Renal pelvis (tissue), 12 donors: ENCODE data around the gene ZNF418. TPM values are rescaled to one million over a fixed set of nuclear protein-coding genes. Genes with fewer than 3 reads are reported as not detected.
A peak's percentile ranks its signal among the peaks of the same experiment; 100 is the strongest.

Experiments
- DNase-seq: peaks from one replicate; pipeline ENCODE4 v3.0.0-alpha.2; 2013
- long read RNA-seq, 16 experiments: transcript quantifications; one replicate each; lab custom pipeline, GENCODE V29; 2026
- polyA plus RNA-seq, 3 donors: library from polyadenylated mRNA; unstranded; fragments of 120-200 nt; gene quantifications; one replicate each; pipeline ENCODE4 v1.2.1, GENCODE V29; 2013; ENCODE audit not compliant: insufficient read length in 3 of 3

ZNF418 gene
- 10 to 100 TPM; 20.2 to 40.1 (median 30.0) TPM for polyA plus RNA-seq
- long read RNA-seq, donor 1, partial matches to known transcripts: 0 of 2 reads
- long read RNA-seq, donor 1, other reads (novel, unspliced or antisense): 0 of 2 reads
- long read RNA-seq, donor 2, partial matches to known transcripts: 0 of 2 reads
- long read RNA-seq, donor 2, other reads (novel, unspliced or antisense): 0 of 2 reads
- long read RNA-seq, donor 3: 0 reads
- long read RNA-seq, donor 4: 0 reads
- long read RNA-seq, donor 5, partial matches to known transcripts: 0 of 1 reads
- long read RNA-seq, donor 5, other reads (novel, unspliced or antisense): 0 of 1 reads
- long read RNA-seq, donor 6, partial matches to known transcripts: 7 of 7 reads
- long read RNA-seq, donor 6, other reads (novel, unspliced or antisense): 0 of 7 reads
- long read RNA-seq, donor 7, partial matches to known transcripts: 0 of 2 reads
- long read RNA-seq, donor 7, other reads (novel, unspliced or antisense): 0 of 2 reads
- long read RNA-seq, donor 8: 0 reads
- long read RNA-seq, donor 9, partial matches to known transcripts: 0 of 1 reads
- long read RNA-seq, donor 9, other reads (novel, unspliced or antisense): 0 of 1 reads
- long read RNA-seq, donor 10, partial matches to known transcripts: 0 of 4 reads
- long read RNA-seq, donor 10, other reads (novel, unspliced or antisense): 0 of 4 reads
- long read RNA-seq, donor 11: 0 reads
- long read RNA-seq, donor 12: 0 reads
- long read RNA-seq, donor 13: 0 reads
- long read RNA-seq, donor 14: 0 reads
- long read RNA-seq, donor 15, partial matches to known transcripts: 0 of 1 reads
- long read RNA-seq, donor 15, other reads (novel, unspliced or antisense): 0 of 1 reads
- long read RNA-seq, donor 16: 0 reads

GRCh38 chr19:57934820-57935665 is at the start of gene ZNF418:
Gene ZNF418, minus strand, starts transcription at chr19:57935402. Its CDS starts 1,580 bp downstream, at chr19:57933822.
- peak; percentile 88 for DNase-seq

- DNase-seq: no peak
Observed at GRCh38 chr19:57978586-57979289, 43.5 kb upstream of the ZNF418 start.

- DNase-seq: no peak
Observed at GRCh38 chr19:57974434-57974833, 39.2 kb upstream of the ZNF418 start, which contains the start of gene C19orf18. Gene C19orf18, minus strand, starts transcription at chr19:57974534. Its CDS starts 102 bp downstream, at chr19:57974432.

GRCh38 chr19:57964761-57965160 is 29.6 kb upstream of the ZNF418 start:
- DNase-seq: no peak

- DNase-seq: no peak
Observed at GRCh38 chr19:57961785-57962184, 26.6 kb upstream of the ZNF418 start.

- DNase-seq: no peak
Observed at GRCh38 chr19:57954996-57955395, 19.8 kb upstream of the ZNF418 start.

- no peak for DNase-seq
Observed at GRCh38 chr19:57949702-57950101, 14.5 kb upstream of the ZNF418 start.

- DNase-seq: no peak
Observed at GRCh38 chr19:57949296-57949695, 14.1 kb upstream of the ZNF418 start.

GRCh38 chr19:57947419-57948134 is 12.4 kb upstream of the ZNF418 start, which contains the start of gene ZNF256:
Gene ZNF256, minus strand, starts transcription at chr19:57947706. Its CDS starts 232 bp downstream, at chr19:57947474.
- peak; percentile 97 for DNase-seq

- no peak for DNase-seq
Observed at GRCh38 chr19:57947088-57947418, 11.9 kb upstream of the ZNF418 start.

GRCh38 chr19:57946316-57946715 is 11.1 kb upstream of the ZNF418 start:
- DNase-seq: no peak

- no peak for DNase-seq
Observed at GRCh38 chr19:57941593-57941992, 6.4 kb upstream of the ZNF418 start.

GRCh38 chr19:57935731-57936130 is 529 bp upstream of the ZNF418 start:
- no peak for DNase-seq

GRCh38 chr19:57927587-57927986 is 7.6 kb downstream of the ZNF418 start:
- no peak for DNase-seq

- peak; percentile 96 for DNase-seq
Observed at GRCh38 chr19:57916168-57916995, 18.8 kb downstream of the ZNF418 start, which contains the start of gene ZNF417. Gene ZNF417, minus strand, starts transcription at chr19:57916592. Its CDS starts 181 bp downstream, at chr19:57916411.

- no peak for DNase-seq
Observed at GRCh38 chr19:57914531-57914930, 20.7 kb downstream of the ZNF418 start.

GRCh38 chr19:57907394-57907793 is 27.8 kb downstream of the ZNF418 start:
- DNase-seq: no peak

GRCh38 chr19:57905258-57905657 is 29.9 kb downstream of the ZNF418 start:
- no peak for DNase-seq

GRCh38 chr19:57903618-57904184 is 31.5 kb downstream of the ZNF418 start:
- no peak for DNase-seq
